ENCODE data around the gene LSM4. TPM values are rescaled to one million over a fixed set of nuclear protein-coding genes. Genes with fewer than 3 reads are reported as not detected.
A peak's percentile ranks its signal among the peaks of the same experiment; 100 is the strongest.

The LSM4 gene
- total and polyA plus RNA-seq, 2 of the 13 experiments (the other 11 are each of a cell fraction or from before 2014, with no cell fraction given) = 65.8 to 166 TPM

GRCh38 chr19:18304458-18305310, 18.2 kb downstream of the LSM4 start (continued):
- TF ChIP-seq EHMT2 (IDR thresholded peaks at IDR 0.05; ENCODE audit: borderline replicate concordance, low read depth, low read length) (no peak), RBM22 (optimal IDR thresholded peaks at IDR 0.05; ENCODE audit: low read length) (no peak), GPBP1L1 (CRISPR knock-in tag; IDR thresholded peaks at IDR 0.05) (no peak), ZFP62 (CRISPR knock-in tag; IDR thresholded peaks at IDR 0.05) (no peak), TFDP1 (CRISPR knock-in tag; IDR thresholded peaks at IDR 0.05; ENCODE audit: borderline replicate concordance) (peak; percentile 27; the same call in 1 of the 2 replicates), SALL2 (CRISPR knock-in tag; IDR thresholded peaks at IDR 0.05) (no peak), SIX4 (CRISPR knock-in tag; IDR thresholded peaks at IDR 0.05) (no peak; the same call in 1 of the 2 replicates), ZNF879 (CRISPR knock-in tag; IDR thresholded peaks at IDR 0.05) (no peak), ZIK1 (CRISPR knock-in tag; IDR thresholded peaks at IDR 0.05; ENCODE audit: borderline replicate concordance, low read depth) (no peak; the same call in 1 of the 2 replicates), KLF15 (CRISPR knock-in tag; IDR thresholded peaks at IDR 0.05; ENCODE audit: borderline replicate concordance) (no peak), AKAP8 (CRISPR knock-in tag; IDR thresholded peaks at IDR 0.05) (peak; percentile 31; the same call in 1 of the 2 replicates), SIN3B (IDR thresholded peaks at IDR 0.05; ENCODE audit: low read length) (no peak), SRY (CRISPR knock-in tag; IDR thresholded peaks at IDR 0.05) (no peak), ZNF543 (CRISPR knock-in tag; IDR thresholded peaks at IDR 0.05) (peak; percentile 95), IRF2 (CRISPR knock-in tag; IDR thresholded peaks at IDR 0.05) (peak; percentile 75; the same call in 1 of the 2 replicates), BORCS8-MEF2B (CRISPR knock-in tag; IDR thresholded peaks at IDR 0.05) (peak; percentile 56), AHR (CRISPR knock-in tag; IDR thresholded peaks at IDR 0.05) (peak; percentile 23; the same call in 1 of the 2 replicates), ZNF18 (CRISPR knock-in tag; IDR thresholded peaks at IDR 0.05; ENCODE audit: insufficient replicate concordance) (no peak), ARID2 (CRISPR knock-in tag; IDR thresholded peaks at IDR 0.05; ENCODE audit: borderline replicate concordance) (peak; percentile 84; the same call in 1 of the 2 replicates), ZNF512 (CRISPR knock-in tag; IDR thresholded peaks at IDR 0.05) (no peak), ZUFSP (CRISPR knock-in tag; IDR thresholded peaks at IDR 0.05; ENCODE audit: borderline replicate concordance) (no peak), GATAD1 (CRISPR knock-in tag; IDR thresholded peaks at IDR 0.05) (peak; percentile 75)
